HepG2 (cell line): ENCODE measurements around the gene ABCB7. TPM values are rescaled to one million over a fixed set of nuclear protein-coding genes. Genes with fewer than 3 reads are reported as not detected.

Source experiments
- ATM ChIP-seq: fragments of 450-650 bp; IDR thresholded peaks from 2 replicates; pipeline ENCODE4 v1.7.1; 2017; ENCODE audit warnings: mild to moderate bottlenecking, borderline replicate concordance
- ELF3 ChIP-seq: IDR thresholded peaks from 2 replicates; pipeline ENCODE4 v1.6.1; 2016; ENCODE audit warnings: missing genetic modification reagents, missing compliant biosample characterization
- NR2C2 ChIP-seq: sonication (generic); formaldehyde crosslinking; IDR thresholded peaks from 2 replicates; pipeline ENCODE4 v1.4.0; 2020; ENCODE audit warnings: missing genetic modification reagents, mild to moderate bottlenecking, moderate library complexity, borderline replicate concordance
- SSRP1 ChIP-seq: IDR thresholded peaks from 2 replicates; pipeline ENCODE4 v1.6.1; 2016; ENCODE audit warnings: control low read depth
- TCF12 ChIP-seq, 2 experiments: fragments of 450-650 bp in 1 of 2; sonication (generic) in 1 of 2; formaldehyde crosslinking in 1 of 2; IDR thresholded peaks; 2 replicates each; pipeline versions ENCODE4 v1.6.1 to v1.8.0; 2017 to 2022; ENCODE audit warnings: antibody characterized with exemption in 1 of 2, mild to moderate bottlenecking in 1 of 2, missing genetic modification reagents in 1 of 2, moderate library complexity in 1 of 2
- TCF7L2 ChIP-seq: IDR thresholded peaks from 2 replicates; pipeline ENCODE4 v1.6.1; 2011; ENCODE audit warnings: mild to moderate bottlenecking, low read depth, low read length, moderate library complexity
- ZFP62 ChIP-seq: sonication (generic); formaldehyde crosslinking; IDR thresholded peaks from 2 replicates; pipeline ENCODE4 v1.4.0; 2020; ENCODE audit warnings: missing genetic modification reagents
- ZNF136 ChIP-seq: sonication (generic); formaldehyde crosslinking; IDR thresholded peaks from 2 replicates; pipeline ENCODE4 v1.8.1; 2022; ENCODE audit warnings: low read depth, mild to moderate bottlenecking, moderate library complexity, missing genetic modification reagents
- ZNF512B ChIP-seq: sonication (generic); formaldehyde crosslinking; IDR thresholded peaks from 2 replicates; pipeline ENCODE4 v1.5.1; 2020; ENCODE audit warnings: missing genetic modification reagents, mild to moderate bottlenecking, borderline replicate concordance
- ZNF775 ChIP-seq: sonication (generic); formaldehyde crosslinking; IDR thresholded peaks from 2 replicates; pipeline ENCODE4 v1.4.0; 2020; ENCODE audit warnings: missing genetic modification reagents, mild to moderate bottlenecking, moderate library complexity, borderline replicate concordance
- polyA plus RNA-seq, 8 experiments: library from polyadenylated mRNA; depleted of rRNA in 3 of 8; stranded (reverse) in 7 of 8; unstranded in 1 of 8; fragments of >200 nt; fragmentation: Illumina TruSeq in 4 of 8; extraction: Trizol in 4 of 8; gene quantifications; 2 replicates each; pipeline versions ENCODE4 v1.2.1 to v1.2.3, GENCODE V29; 2011 to 2016; ENCODE audit warnings: low read depth in 4 of 8, missing spikeins in 1 of 8, mixed read lengths in 1 of 8; ENCODE audit not compliant: insufficient read depth in 1 of 8
- total RNA-seq, 5 experiments: library from RNA; depleted of rRNA; stranded (reverse); fragments of >200 nt; fragmentation: Illumina TruSeq; extraction: Trizol; gene quantifications; 2 replicates each; pipeline ENCODE4 v1.2.3, GENCODE V29; 2016; ENCODE audit warnings: low read depth in 1 of 5
- TF ChIP-seq, protein P1 (sequence below): sonication (generic); formaldehyde crosslinking; IDR thresholded peaks from one replicate; pipeline ENCODE4 v1.5.1; 2020; ENCODE audit warnings: mild to moderate bottlenecking, missing genetic modification reagents; ENCODE audit errors: not compliant biosample characterization

ABCB7 gene
- total and polyA plus RNA-seq, 2 of the 13 experiments (the other 11 are each of a cell fraction or from before 2014, with no cell fraction given): 27.7 to 28.7 TPM

DNA sequence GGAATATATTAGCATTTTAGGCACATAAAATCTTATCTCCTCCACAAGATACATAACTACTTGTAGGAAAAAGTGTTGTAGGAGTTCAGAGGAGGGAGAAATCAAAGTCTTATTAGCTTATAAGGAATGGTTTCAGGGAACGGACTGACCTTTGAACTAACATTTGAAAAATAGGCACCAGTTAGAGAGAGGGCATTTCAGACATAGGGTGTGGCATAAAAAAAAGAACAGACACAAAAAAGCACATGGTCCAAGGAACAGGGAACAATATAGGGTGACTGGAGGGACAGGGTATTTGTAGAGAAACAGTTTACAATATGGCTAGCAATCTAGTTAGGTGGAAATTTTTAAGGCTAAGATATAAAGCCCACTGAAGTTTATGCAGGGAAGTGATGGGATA, 6.4 kb downstream of the ABCB7 start (continued):
- TF ChIP-seq ZNF512B (CRISPR knock-in tag): no peak
- no peak for TF ChIP-seq NR2C2 (CRISPR knock-in tag)
- no peak for TF ChIP-seq ZNF775 (CRISPR knock-in tag)
- TF ChIP-seq ELF3: no peak
- TF ChIP-seq ZNF136 (CRISPR knock-in tag): no peak
- no peak for TF ChIP-seq SSRP1
- no peak for TF ChIP-seq TCF7L2
- TF ChIP-seq ZFP62: no peak
- no peak for TF ChIP-seq TCF12 (IDR thresholded peaks at IDR 0.05)
- TF ChIP-seq TCF12 (CRISPR knock-in tag; IDR thresholded peaks at IDR 0.05): no peak
- TF ChIP-seq, protein P1, sequence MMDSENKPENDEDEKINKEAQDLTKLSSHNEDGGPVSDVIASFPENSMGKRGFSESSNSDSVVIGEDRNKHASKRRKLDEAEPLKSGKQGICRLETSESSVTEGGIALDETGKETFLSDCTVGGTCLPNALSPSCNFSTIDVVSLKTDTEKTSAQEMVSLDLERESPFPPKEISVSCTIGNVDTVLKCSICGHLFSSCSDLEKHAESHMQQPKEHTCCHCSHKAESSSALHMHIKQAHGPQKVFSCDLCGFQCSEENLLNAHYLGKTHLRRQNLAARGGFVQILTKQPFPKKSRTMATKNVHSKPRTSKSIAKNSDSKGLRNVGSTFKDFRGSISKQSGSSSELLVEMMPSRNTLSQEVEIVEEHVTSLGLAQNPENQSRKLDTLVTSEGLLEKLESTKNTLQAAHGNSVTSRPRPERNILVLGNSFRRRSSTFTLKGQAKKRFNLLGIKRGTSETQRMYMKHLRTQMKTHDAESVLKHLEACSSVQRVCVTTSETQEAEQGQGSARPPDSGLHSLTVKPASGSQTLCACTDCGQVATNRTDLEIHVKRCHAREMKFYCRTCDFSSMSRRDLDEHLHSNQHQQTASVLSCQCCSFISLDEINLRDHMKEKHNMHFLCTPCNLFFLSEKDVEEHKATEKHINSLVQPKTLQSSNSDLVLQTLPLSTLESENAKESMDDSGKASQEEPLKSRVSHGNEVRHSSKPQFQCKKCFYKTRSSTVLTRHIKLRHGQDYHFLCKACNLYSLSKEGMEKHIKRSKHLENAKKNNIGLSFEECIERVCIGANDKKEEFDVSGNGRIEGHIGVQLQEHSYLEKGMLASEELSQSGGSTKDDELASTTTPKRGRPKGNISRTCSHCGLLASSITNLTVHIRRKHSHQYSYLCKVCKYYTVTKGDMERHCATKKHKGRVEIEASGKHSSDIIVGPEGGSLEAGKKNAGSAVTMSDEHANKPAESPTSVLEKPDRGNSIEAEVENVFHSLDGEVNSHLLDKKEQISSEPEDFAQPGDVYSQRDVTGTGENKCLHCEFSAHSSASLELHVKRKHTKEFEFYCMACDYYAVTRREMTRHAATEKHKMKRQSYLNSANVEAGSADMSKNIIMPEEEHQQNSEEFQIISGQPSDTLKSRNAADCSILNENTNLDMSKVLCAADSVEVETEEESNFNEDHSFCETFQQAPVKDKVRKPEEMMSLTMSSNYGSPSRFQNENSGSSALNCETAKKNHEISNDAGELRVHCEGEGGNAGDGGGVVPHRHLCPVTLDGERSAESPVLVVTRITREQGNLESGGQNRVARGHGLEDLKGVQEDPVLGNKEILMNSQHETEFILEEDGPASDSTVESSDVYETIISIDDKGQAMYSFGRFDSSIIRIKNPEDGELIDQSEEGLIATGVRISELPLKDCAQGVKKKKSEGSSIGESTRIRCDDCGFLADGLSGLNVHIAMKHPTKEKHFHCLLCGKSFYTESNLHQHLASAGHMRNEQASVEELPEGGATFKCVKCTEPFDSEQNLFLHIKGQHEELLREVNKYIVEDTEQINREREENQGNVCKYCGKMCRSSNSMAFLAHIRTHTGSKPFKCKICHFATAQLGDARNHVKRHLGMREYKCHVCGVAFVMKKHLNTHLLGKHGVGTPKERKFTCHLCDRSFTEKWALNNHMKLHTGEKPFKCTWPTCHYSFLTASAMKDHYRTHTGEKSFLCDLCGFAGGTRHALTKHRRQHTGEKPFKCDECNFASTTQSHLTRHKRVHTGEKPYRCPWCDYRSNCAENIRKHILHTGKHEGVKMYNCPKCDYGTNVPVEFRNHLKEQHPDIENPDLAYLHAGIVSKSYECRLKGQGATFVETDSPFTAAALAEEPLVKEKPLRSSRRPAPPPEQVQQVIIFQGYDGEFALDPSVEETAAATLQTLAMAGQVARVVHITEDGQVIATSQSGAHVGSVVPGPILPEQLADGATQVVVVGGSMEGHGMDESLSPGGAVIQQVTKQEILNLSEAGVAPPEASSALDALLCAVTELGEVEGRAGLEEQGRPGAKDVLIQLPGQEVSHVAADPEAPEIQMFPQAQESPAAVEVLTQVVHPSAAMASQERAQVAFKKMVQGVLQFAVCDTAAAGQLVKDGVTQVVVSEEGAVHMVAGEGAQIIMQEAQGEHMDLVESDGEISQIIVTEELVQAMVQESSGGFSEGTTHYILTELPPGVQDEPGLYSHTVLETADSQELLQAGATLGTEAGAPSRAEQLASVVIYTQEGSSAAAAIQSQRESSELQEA (CRISPR knock-in tag): no peak
- TF ChIP-seq ATM: no peak
